MCF 10A (cell line): ENCODE results near the gene NECTIN1. TPM values are rescaled to one million over a fixed set of nuclear protein-coding genes. Genes with fewer than 3 reads are reported as not detected.

Experiments used
- BruUV-seq: library from RNA; stranded (reverse); fragments of 400-500 nt; replicated peaks from 2 replicates; lab custom pipeline; 2021; lab: Mats Ljungman, UMichigan
- CTCF ChIA-PET: fragments of 300-600 bp; sonication (Branson Sonifier 250); formaldehyde crosslinking; extraction: SDS; loops from one replicate; lab custom pipeline; 2021; ENCODE audit warnings: antibody characterized with exemption, inconsistent platforms; lab: Yijun Ruan, JAX
- POLR2A ChIA-PET: fragments of 300-600, 350-650 bp; sonication (Branson Sonifier 250); formaldehyde crosslinking; extraction: SDS; loops from one replicate; lab custom pipeline; 2020; ENCODE audit warnings: antibody characterized with exemption, inconsistent platforms; lab: Yijun Ruan, JAX
- DNase-seq: peaks from one replicate; pipeline ENCODE4 v3.0.0-alpha.2; 2018; ENCODE audit not compliant: unreplicated experiment
- H3K27ac Mint-ChIP-seq: one replicate; pipeline ENCODE4 v1.8.0; 2022; ENCODE audit warnings: mild to moderate bottlenecking, low read depth, mixed read lengths; ENCODE audit not compliant: unreplicated experiment
- H3K27me3 Mint-ChIP-seq: one replicate; pipeline ENCODE4 v1.8.0; 2022; ENCODE audit warnings: mixed read lengths; ENCODE audit not compliant: insufficient read depth, unreplicated experiment
- H3K36me3 Mint-ChIP-seq: one replicate; pipeline ENCODE4 v1.8.0; 2022; ENCODE audit warnings: mild to moderate bottlenecking, moderate library complexity, mixed read lengths; ENCODE audit not compliant: insufficient read depth, unreplicated experiment
- H3K4me1 Mint-ChIP-seq: one replicate; pipeline ENCODE4 v1.8.0; 2022; ENCODE audit warnings: mixed read lengths; ENCODE audit not compliant: insufficient read depth, unreplicated experiment
- H3K4me3 Mint-ChIP-seq: one replicate; pipeline ENCODE4 v1.8.0; 2022; ENCODE audit warnings: mild to moderate bottlenecking, moderate library complexity, mixed read lengths; ENCODE audit not compliant: unreplicated experiment
- H3K9me3 Mint-ChIP-seq: one replicate; pipeline ENCODE4 v1.8.0; 2022; ENCODE audit warnings: mixed read lengths; ENCODE audit not compliant: unreplicated experiment
- CTCF ChIP-seq: fragments of 200-600 bp; IDR thresholded peaks from one replicate; pipeline ENCODE4 v1.8.0; 2022; ENCODE audit warnings: antibody characterized with exemption, mild to moderate bottlenecking; ENCODE audit not compliant: unreplicated experiment
- intact Hi-C: fragments of 100-400 bp; cut with micrococcal nuclease; formaldehyde crosslinking; loops from 2 replicates; pipeline ENCODE4 v1.14.1; 2022
- total RNA-seq: library from RNA; stranded (reverse); gene quantifications from 2 replicates; pipeline ENCODE4 v1.2.3, GENCODE V29; 2022

The NECTIN1 gene
- total RNA-seq, 1 experiment from 2014 or later, result 59.2 TPM

- peaks cover 55% of the 10 kb centered on the region for H3K27me3 Mint-ChIP-seq
- no peak overlapping the region for H3K27ac Mint-ChIP-seq
- no peak for TF ChIP-seq CTCF
- H3K9me3 Mint-ChIP-seq, result no peaks in the 10 kb centered on the region
- intact Hi-C loops, result no loop called here
- no peaks in the 10 kb centered on the region for H3K36me3 Mint-ChIP-seq
- BruUV-seq, result no TSS peak
- no peak for DNase-seq
- H3K4me1 Mint-ChIP-seq, result no peaks in the 10 kb centered on the region
- H3K4me3 Mint-ChIP-seq, result no peak overlapping the region
- POLR2A ChIA-PET, result interaction anchor here (0.8 to 1.6 kb wide), 2 partner anchors 10 to 49 kb away, joined by 3 to 4 read pairs; no protein-coding TSS in a partner anchor
- CTCF ChIA-PET, result no interaction called here
These were observed 47.7 kb upstream of the NECTIN1 start for GRCh38 chr11:119776651-119777050.

- Mint-ChIP-seq H3K4me1 (no peaks in the 10 kb centered on the region), H3K9me3 (no peaks in the 10 kb centered on the region), H3K4me3 (no peak overlapping the region), H3K27ac (no peak overlapping the region), H3K27me3 (peaks cover 55% of the 10 kb centered on the region), H3K36me3 (no peaks in the 10 kb centered on the region)
- ChIA-PET CTCF (interaction anchor here (0.7 kb wide), 1 partner anchor 117 kb away, joined by 3 read pairs; no protein-coding TSS in a partner anchor), POLR2A (interaction anchor here (0.8 kb wide), 1 partner anchor 9 kb away, joined by 3 read pairs; no protein-coding TSS in a partner anchor)
- intact Hi-C loops, result no loop called here
- DNase-seq, result no peak
- BruUV-seq, result no TSS peak
- no peak for TF ChIP-seq CTCF
These were observed 47.1 kb upstream of the NECTIN1 start for GRCh38 chr11:119776031-119776636.

- H3K27me3 Mint-ChIP-seq, result peaks cover 62% of the 10 kb centered on the region
- DNase-seq, result peak; percentile 62
- H3K27ac Mint-ChIP-seq, result no peak overlapping the region
- TF ChIP-seq CTCF, result no peak
- no peaks in the 10 kb centered on the region for H3K36me3 Mint-ChIP-seq
- intact Hi-C loops, result no loop called here
- no peaks in the 10 kb centered on the region for H3K9me3 Mint-ChIP-seq
- CTCF ChIA-PET, result interaction anchor here (0.5 kb wide), 1 partner anchor 39 kb away, joined by 5 read pairs; no protein-coding TSS in a partner anchor
- POLR2A ChIA-PET, result no interaction called here
- no peak overlapping the region for H3K4me3 Mint-ChIP-seq
- no peaks in the 10 kb centered on the region for H3K4me1 Mint-ChIP-seq
- no TSS peak for BruUV-seq
These were observed 45.3 kb upstream of the NECTIN1 start for GRCh38 chr11:119774172-119774763.

- peaks cover 76% of the 10 kb centered on the region for H3K27me3 Mint-ChIP-seq
- intact Hi-C loops, result no loop called here
- no peak overlapping the region for H3K4me3 Mint-ChIP-seq
- no peak overlapping the region for H3K27ac Mint-ChIP-seq
- H3K36me3 Mint-ChIP-seq, result no peaks in the 10 kb centered on the region
- CTCF ChIA-PET, result no interaction called here
- POLR2A ChIA-PET, result no interaction called here
- BruUV-seq, result no TSS peak
- no peak for TF ChIP-seq CTCF
- peaks cover 5% of the 10 kb centered on the region for H3K9me3 Mint-ChIP-seq
- DNase-seq, result no peak
- no peaks in the 10 kb centered on the region for H3K4me1 Mint-ChIP-seq
These were observed 43.8 kb upstream of the NECTIN1 start for GRCh38 chr11:119772641-119773415.
